WTC11 (cell line): ENCODE data around the gene NAALAD2.

Experiments
- E2F1 ChIP-seq: sonication (generic); formaldehyde crosslinking; IDR thresholded peaks from 2 replicates; pipeline ENCODE4 v1.8.0; 2022; ENCODE audit warnings: mild to moderate bottlenecking, missing genetic modification reagents
- TF ChIP-seq, protein P1 (sequence below): fragments of 200-600 bp; IDR thresholded peaks from 2 replicates; pipeline ENCODE4 v1.8.0; 2022; ENCODE audit warnings: antibody characterized with exemption

DNA sequence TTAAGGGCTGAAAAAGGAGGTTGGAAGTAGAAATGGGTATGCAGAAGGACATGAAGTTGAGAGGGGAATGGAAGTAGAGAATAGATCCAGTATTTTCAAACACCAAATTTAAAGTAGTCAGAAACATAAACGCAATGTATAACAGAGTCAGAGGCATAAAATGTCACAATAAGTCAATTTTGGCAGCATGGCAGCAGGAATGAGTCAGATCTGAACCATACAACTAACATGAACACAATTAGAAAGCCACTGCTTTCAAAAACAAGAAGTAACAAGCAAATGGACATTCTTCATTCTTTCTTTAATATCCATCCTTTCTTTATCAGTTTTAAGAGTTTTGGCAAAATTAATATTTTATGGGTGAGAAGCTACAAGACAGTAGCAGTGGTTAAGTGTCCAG is 85.9 kb downstream of the NAALAD2 start:
- TF ChIP-seq, protein P1, sequence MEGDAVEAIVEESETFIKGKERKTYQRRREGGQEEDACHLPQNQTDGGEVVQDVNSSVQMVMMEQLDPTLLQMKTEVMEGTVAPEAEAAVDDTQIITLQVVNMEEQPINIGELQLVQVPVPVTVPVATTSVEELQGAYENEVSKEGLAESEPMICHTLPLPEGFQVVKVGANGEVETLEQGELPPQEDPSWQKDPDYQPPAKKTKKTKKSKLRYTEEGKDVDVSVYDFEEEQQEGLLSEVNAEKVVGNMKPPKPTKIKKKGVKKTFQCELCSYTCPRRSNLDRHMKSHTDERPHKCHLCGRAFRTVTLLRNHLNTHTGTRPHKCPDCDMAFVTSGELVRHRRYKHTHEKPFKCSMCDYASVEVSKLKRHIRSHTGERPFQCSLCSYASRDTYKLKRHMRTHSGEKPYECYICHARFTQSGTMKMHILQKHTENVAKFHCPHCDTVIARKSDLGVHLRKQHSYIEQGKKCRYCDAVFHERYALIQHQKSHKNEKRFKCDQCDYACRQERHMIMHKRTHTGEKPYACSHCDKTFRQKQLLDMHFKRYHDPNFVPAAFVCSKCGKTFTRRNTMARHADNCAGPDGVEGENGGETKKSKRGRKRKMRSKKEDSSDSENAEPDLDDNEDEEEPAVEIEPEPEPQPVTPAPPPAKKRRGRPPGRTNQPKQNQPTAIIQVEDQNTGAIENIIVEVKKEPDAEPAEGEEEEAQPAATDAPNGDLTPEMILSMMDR: no peak
- TF ChIP-seq E2F1 (CRISPR knock-in tag): no peak
